Kidney glomerular epithelial cell (primary cell): Measurements from ENCODE around the gene TFF3.
"Not testable (repeated sequence)": the region's sequence is repeated elsewhere in the genome, so short reads cannot be mapped to it uniquely, and the experiment has no call there.

Experiments used
- DNase-seq: peaks from one replicate; lab custom pipeline; 2025; lab: John Stamatoyannopoulos, UW

The TFF3 gene

GRCh38 chr21:42304556-42305454 is 10.4 kb downstream of the TFF3 start:
- DNase-seq = no peak

- no peak for DNase-seq
Observed at GRCh38 chr21:42303443-42303842, 11.8 kb downstream of the TFF3 start.

GRCh38 chr21:42302794-42303193 is 12.4 kb downstream of the TFF3 start:
- DNase-seq = no peak

GRCh38 chr21:42302076-42302650 is 13.0 kb downstream of the TFF3 start:
- no peak for DNase-seq

GRCh38 chr21:42301371-42302075 is 13.7 kb downstream of the TFF3 start:
- DNase-seq = no peak

- no peak for DNase-seq
Observed at GRCh38 chr21:42300956-42301355, 14.3 kb downstream of the TFF3 start.

- DNase-seq = no peak
Observed at GRCh38 chr21:42300045-42300583, 15.1 kb downstream of the TFF3 start.

- no peak for DNase-seq
Observed at GRCh38 chr21:42299324-42300044, 15.7 kb downstream of the TFF3 start.

GRCh38 chr21:42298657-42299056 is 16.6 kb downstream of the TFF3 start:
- no peak for DNase-seq

GRCh38 chr21:42298237-42298636 is 17.0 kb downstream of the TFF3 start:
- DNase-seq = no peak

- DNase-seq = no peak
Observed at GRCh38 chr21:42297377-42297776, 17.8 kb downstream of the TFF3 start.

GRCh38 chr21:42296501-42296900 is 18.7 kb downstream of the TFF3 start:
- no peak for DNase-seq

GRCh38 chr21:42295845-42296244 is 19.4 kb downstream of the TFF3 start:
- DNase-seq = no peak

- no peak for DNase-seq
Observed at GRCh38 chr21:42294273-42294880, 20.8 kb downstream of the TFF3 start.

- no peak for DNase-seq
Observed at GRCh38 chr21:42293649-42294272, 21.4 kb downstream of the TFF3 start.

- DNase-seq = not testable (repeated sequence)
Observed at GRCh38 chr21:42292563-42293142, 22.6 kb downstream of the TFF3 start.

- DNase-seq = no peak
Observed at GRCh38 chr21:42291751-42292562, 23.3 kb downstream of the TFF3 start.

- no peak for DNase-seq
Observed at GRCh38 chr21:42291003-42291750, 24.0 kb downstream of the TFF3 start.

GRCh38 chr21:42290505-42290904 is 24.7 kb downstream of the TFF3 start:
- DNase-seq = no peak
